Tibial nerve (tissue), 3 donors: ENCODE data around the gene RREB1.

Experiments used
- CTCF ChIP-seq, 5 experiments: fragments of 200-600 bp in 3 of 5; fragments of 450-650 bp in 2 of 5; sonication (generic) in 3 of 5; IDR thresholded peaks; one replicate each; pipeline ENCODE4 v1.5.1; 2016 to 2019; ENCODE audit warnings: antibody characterized with exemption in 5 of 5, mild to moderate bottlenecking in 3 of 5, moderate library complexity in 2 of 5
- POLR2A ChIP-seq, 2 donors: fragments of 450-650 bp; IDR thresholded peaks; one replicate each; pipeline ENCODE4 v1.6.1; 2017; ENCODE audit warnings: antibody characterized with exemption in 2 of 2, mild to moderate bottlenecking in 2 of 2, moderate library complexity in 2 of 2

DNA sequence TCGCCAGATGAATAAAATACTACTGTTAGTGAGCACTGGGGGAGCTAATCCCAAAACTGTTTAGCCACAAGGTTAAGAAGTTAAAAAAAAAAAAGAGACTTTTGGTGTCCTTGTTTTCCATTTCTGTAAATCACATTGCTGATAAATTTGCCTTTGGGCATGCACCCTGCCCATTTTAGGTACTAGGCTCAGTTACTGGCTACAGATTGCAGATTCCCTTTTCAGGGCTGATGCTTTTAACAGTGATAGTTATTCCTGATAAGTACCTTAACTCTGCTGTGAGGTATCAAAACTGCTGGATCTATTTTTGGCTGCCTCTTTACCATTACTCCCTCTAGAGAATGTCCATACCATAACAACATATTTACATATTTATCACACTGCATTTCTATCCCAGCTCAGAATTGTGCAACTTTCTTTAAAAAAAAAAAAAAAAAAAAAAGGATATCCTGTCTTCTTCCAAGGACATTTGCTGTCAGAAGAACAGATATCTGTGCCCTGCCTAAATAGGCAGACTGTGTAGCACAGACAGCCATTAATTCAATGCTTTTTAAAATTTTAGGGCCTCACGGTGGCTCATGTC, 110.7 kb downstream of the RREB1 start:
- TF ChIP-seq CTCF (IDR thresholded peaks at IDR 0.05) (no peak), POLR2A (IDR thresholded peaks at IDR 0.05) (no peak)
